Astrocyte of the cerebellum (primary cell): Measurements from ENCODE around the gene CCK.

Experiments
- DNase-seq: peaks from one replicate; pipeline ENCODE4 v3.0.0-alpha.2; 2011; ENCODE audit warnings: low read depth
- H3K4me3 ChIP-seq: 2 replicates; pipeline ENCODE4 v1.5.1; 2011; ENCODE audit warnings: mild to moderate bottlenecking, low read depth, low read length, moderate library complexity
- CTCF ChIP-seq: IDR thresholded peaks from 2 replicates; pipeline ENCODE4 v1.5.1; 2012; ENCODE audit warnings: low read length, low read depth, moderate library complexity, mild to moderate bottlenecking; ENCODE audit errors: missing control alignments
- in situ Hi-C: cut with HindIII; loops from 2 replicates; pipeline ENCODE4 v1.10.0; 2017; ENCODE audit warnings: low sequenced_read_pairs

The CCK gene

DNA sequence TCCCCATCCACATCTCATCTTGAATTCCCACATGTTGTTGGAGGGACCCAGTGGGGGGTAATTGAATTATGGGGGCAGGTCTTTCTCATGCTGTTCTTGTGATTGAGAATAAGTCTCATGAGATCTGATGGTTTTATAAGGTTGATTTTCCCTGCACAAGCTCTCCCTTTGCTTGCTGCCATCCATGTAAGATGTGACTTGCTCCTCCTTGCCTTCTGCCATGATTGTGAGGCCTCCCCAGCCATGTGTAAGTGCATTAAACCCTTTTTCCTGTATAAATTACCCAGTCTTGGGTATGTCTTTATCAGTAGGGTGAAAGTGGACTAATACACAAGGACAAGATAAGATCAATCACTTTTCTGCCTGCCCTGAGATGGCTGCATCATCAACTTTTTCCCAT, 5.8 kb upstream of the CCK start:
- no peak for DNase-seq
- H3K4me3 ChIP-seq, result no peak overlapping the region
- in situ Hi-C loops, result loop anchor here (25.0 kb wide), 1 partner anchor 166 kb away; no protein-coding TSS in a partner anchor
- no peak for TF ChIP-seq CTCF

DNA sequence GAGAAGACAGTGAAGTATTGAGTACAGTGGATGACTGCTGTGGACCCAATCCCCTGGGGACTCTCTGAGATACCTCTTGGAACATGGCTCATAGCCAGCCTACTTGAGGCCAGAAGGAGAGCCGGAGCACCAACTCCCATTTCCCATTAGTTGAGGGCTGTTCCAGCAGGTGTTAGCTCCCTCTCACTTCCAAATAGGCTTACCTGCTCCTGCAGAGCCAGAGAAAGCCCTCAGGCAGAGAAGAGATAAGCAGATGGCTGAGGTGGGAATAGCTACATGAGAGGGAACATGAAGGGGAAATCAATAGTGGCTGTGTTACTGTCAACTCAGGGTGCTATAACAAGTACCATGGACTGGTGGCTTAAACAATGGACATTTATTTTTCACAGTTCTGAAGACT, 4.6 kb upstream of the CCK start:
- in situ Hi-C loops, result loop anchor here (25.0 kb wide), 1 partner anchor 167 kb away; no protein-coding TSS in a partner anchor
- DNase-seq, result no peak
- H3K4me3 ChIP-seq, result no peak overlapping the region
- no peak for TF ChIP-seq CTCF

- TF ChIP-seq CTCF, result no peak
- no peak overlapping the region for H3K4me3 ChIP-seq
- in situ Hi-C loops, result loop anchor here (25.0 kb wide), 1 partner anchor 168 kb away; no protein-coding TSS in a partner anchor
- DNase-seq, result no peak
Measured at GRCh38 chr3:42269647-42270046, 3.7 kb upstream of the CCK start.

DNA sequence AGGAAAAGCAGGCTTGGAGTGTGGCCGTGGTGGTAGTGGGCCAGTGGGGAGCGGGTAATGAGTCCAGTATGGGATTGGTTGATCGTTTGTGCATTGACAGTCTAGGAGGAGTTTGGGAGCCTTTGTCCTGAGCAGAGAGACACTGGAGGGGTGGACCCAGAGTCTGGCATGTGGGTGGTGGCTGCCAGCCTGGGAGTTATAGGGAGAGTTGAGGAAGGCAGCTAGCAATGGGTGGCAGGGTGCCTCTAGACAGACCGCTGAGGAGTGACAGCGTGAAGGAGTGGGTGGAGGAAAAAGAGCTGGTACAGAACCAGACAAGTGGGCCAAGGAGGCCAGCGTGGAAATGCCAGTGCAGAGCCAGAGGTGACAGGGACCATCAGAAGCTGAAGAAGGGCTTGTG, 1.9 kb upstream of the CCK start:
- no peak for DNase-seq
- H3K4me3 ChIP-seq, result no peak overlapping the region
- in situ Hi-C loops, result loop anchor here (25.0 kb wide), 1 partner anchor 169 kb away; no protein-coding TSS in a partner anchor
- no peak for TF ChIP-seq CTCF

- in situ Hi-C loops, result loop anchor here (25.0 kb wide), 1 partner anchor 172 kb away; no protein-coding TSS in a partner anchor
Measured at GRCh38 chr3:42265059-42265991, 660 bp downstream of the CCK start.

More at GRCh38 chr3:42265059-42265991, 660 bp downstream of the CCK start:
- TF ChIP-seq CTCF, result no peak
- no peak for DNase-seq
- no peak overlapping the region for H3K4me3 ChIP-seq
